GM21360 (cell line): ENCODE results near the gene SEMA5A.

ENCODE experiments used
- ATAC-seq: cut with Tn5 transposase; IDR thresholded peaks from one replicate; pipeline ENCODE4 v1.9.1; 2021; ENCODE audit warnings: mild to moderate bottlenecking, moderate library complexity; ENCODE audit not compliant: unreplicated experiment

SEMA5A gene

DNA sequence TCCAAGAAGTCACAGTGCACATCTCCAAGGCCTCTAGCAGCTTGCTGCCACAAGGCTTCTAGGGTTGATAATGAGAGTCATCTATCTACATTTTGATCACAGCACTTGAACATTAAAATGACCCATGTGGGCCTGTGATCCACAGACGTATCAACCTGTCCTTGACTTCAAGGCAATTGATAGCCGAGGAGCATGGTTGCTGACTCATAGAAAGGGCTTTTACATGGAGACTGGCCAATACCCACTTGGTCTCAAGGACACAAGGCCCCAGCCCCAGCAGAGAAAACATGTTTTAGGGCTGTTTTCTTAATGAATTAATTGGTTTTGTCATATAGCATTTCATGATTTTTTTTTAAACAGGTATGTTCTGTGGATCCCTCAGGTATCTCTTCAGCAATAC, 314.0 kb downstream of the SEMA5A start:
- no peak for ATAC-seq

DNA sequence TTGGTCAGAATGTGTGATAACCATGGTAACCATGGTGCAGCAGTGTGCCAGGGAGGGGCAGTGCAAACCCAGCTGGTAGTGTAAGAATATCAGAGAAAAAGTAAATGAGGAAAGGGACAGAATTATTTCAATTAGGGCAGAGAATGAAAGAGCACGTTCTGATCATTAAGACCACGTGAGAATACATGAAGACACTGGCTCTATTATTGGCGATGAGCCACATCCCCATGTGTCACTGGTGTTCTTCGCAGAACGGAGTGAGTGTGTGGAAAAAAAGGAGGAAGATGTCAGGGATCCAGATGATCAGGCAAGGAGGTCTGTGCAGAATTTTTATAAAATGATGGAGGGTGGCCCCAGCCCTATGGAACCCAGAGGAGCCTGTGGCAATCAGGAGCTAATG, 315.5 kb downstream of the SEMA5A start:
- no peak for ATAC-seq

DNA sequence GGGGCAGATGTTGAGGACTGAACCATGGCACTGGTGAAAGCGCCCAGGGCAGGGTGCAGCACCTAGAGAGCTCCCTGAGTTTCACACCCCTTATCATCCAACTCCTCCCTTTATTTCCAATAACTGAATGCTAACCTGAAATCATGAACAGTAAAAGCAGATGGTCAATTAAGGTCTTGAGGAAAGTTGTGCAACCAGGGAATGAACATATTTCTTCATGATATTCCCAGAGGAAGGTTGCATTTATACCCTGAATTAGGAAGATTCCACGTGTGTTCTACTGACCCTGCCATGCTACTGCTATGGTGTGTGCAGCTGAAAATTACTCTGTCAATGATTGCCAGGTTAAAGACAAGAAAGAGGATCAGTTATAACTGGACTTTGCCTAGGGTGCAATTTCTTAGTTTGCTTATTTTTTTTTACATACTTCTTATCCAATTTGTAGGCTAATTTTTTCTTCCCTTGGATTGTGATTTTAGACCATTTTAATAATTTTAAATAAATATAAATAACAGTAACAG, 319.8 kb downstream of the SEMA5A start:
- no peak for ATAC-seq

DNA sequence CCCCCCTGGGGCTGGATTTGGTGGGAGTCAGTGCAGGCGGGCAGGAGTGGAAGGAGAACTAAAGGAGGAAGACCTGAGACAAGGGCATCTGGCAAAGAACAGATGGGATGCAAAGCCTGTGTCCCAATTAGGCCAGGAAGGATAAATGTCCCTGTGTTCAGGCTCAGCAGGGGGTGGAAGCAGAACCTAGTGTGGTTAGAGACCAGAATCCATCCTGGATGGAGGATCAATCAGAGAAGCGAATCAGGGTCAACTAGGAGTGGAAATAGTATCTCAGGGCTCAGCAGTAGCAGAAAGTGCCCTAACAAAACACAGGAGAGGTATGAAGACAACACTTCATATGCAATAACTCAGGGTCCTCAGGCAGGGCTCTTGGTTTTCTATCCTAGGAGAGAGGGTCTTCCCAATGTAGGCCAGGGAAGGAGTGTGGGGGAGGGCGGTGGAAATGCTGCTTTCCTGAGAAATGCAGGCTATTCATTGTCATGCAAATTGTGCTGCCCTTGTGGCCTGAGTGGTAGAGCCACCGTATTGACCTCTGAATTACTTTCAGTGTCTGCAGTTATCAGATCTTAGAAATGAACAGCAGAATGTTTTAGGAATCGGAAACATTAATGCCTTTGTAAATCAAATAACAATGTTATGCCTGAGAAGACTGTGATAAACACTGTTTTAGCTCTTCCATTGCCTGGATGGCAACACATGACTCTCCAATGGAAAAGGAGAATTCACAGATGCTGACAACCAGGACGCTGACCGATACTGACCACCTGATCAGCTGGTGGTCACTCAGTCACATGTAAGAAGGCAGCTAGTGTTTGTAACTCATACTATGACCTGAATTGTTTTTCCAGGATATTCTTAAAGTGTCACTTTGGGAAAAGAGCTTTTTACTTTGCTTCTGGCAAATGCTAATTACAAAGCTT, 323.6 kb downstream of the SEMA5A start:
- ATAC-seq = no peak

DNA sequence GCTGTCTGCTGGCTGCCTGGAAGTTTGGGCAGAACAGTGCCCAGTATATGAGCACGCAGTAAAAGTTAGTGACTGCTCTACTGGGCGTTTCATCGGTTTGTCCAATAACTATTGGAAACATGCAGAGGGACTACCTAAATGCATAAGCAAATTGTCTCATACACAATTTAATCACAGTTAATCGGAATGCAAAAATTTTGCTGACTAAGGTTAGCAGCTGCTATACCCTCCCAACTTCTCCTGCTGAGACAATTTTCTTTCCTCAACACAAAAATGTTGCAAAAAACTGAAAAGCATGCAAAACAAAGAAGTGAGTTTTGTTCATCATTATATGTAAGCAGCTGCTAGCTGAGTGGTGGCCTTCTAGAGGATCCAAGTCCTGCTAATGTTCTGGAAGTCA, 327.5 kb downstream of the SEMA5A start:
- no peak for ATAC-seq

DNA sequence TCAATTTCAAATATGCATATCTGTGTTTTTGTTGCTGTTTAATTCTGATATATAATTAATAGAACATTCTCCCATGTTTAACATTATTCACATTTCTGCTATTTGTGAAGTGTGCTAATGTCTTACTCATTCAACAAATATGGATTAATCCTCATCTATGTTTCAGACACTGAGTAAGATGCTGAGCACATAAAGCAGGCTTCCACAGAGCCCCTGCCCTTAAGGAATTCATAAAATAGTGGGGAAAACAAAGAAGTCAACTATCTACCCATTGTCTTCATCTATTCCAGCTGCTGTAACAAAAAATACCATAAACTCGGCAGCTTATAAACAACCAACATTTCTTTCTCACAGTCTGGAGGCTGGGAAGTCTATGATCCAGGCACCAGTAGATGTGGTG, 333.3 kb downstream of the SEMA5A start:
- no peak for ATAC-seq

DNA sequence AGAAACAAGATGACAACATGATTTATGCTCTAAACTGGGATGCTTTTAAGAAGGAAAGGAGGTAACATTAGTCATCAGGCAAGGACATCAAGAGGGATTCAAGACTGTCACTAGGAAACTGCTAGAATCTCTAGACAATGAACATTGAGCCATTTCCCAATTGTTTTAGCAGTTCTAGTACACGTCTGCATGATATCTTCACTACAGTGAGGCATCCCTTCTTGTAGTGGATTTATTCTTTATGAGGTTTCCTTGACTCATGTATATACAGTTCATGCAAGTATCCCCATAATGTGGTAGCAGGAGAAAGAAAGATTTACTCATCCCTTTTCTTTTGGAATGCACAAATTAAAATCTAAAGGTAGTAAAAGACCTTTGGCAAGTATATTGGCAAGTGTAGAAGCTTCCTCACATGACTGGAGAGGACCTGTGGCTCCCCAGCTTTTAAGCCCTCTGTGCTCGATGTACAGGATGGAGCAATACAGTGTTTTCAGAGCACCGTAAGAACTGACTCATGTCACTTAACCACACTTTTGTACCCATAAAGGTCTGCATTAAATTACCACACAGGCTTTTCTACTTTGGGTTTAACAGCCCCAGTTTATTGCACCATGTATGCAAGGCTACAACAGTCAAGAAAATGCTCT, 335.9 kb downstream of the SEMA5A start:
- ATAC-seq = no peak

DNA sequence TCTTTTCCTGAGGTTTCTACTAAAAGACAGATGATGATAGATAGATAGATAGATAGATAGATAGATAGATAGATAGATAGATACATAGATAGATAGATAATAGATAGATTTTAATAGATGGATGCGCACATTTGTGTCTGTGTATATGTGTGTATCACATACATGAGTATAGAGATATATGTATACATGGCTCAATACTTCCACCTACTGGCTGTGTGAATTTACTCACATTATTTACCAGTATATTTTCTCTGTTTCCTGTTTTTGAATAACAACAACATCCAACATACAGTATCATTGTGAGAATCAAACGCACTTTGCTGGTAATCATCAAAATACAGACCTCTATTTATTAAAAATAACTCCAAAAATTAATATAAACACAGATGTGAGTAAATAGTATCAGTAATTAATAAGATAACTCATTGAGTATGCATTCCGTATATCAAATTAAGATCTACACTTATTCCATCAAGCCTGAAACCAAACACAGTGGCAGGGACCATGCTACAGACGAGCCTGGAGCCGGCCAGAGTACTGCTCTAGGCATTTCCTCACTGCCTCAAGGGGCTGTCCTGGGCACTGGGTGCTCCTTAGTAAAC, 338.0 kb downstream of the SEMA5A start:
- peak; percentile 72 for ATAC-seq

DNA sequence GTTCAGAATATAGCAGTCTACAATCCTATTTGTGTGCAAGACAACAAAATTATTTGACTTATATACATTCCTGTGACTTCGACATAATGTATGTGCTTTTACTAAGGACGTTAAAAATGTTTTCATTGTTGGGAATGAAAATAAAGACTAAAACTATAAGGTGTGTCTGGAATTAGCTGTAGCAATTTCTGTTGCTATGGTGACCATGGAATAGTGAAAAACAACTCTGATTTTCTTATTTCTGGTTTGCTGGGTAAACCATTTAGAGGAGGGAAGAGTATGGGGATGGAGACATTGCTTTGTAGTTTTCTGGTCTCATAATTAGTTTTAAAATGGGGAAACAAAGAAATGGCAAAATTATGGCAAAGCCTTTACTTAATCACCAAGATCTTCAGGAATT, 343.2 kb downstream of the SEMA5A start:
- no peak for ATAC-seq

DNA sequence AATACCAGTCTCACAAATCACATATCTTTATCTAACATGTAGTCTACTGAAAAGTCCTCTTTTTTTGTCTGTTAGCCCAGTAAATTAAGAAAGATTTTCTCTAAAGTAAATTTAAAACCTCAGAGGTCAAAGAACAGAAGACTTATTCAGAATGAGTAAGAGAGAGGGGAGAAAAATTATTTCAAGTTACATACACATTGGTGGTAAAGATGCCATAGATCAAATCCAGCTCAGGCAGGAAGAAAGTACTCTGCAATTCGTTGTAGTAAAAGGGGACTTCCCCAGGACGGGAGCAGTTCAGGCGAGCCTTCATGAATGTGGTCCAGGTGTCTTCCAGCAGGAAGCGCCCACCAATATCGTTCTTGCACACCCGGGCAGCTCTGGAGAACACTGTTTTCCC, 344.1 kb downstream of the SEMA5A start:
- no peak for ATAC-seq

DNA sequence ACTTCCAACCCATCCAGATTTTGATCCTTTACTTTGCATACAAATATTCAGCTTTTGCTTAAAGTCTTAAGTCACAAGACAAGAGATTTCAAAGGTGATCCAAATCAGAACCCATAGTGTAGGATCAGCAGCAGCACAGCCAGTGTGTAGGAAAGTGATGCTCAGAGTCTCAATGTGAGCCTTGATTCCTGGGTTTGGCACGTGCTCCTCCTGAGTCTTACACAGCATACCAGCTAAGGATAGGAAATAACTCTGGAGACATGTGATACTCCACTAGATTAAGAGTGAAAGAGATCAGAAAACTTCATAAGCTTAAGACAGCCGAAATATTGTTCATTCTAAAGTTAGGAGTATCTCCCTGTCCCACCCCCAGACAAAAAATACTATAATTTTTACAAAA, 344.9 kb downstream of the SEMA5A start:
- ATAC-seq = no peak

DNA sequence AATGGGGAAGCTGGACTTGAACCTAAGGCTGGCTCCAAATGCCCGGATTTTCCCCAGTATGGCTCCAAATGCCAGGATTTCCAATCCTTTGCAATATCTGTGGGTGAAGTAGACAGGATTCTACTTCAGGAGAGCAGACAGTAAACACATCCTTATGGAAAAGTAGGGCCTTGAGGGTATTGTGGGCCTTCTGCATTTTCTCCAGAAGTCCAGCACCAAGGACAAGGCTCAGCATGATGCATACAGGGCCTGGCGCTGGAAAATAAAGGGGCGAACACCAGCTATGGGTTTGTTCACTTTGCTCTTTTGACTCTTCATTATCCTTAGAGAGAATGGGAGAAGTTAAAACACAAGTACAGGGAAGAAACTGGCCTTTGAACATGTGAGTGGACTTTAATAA, 347.5 kb downstream of the SEMA5A start:
- no peak for ATAC-seq

DNA sequence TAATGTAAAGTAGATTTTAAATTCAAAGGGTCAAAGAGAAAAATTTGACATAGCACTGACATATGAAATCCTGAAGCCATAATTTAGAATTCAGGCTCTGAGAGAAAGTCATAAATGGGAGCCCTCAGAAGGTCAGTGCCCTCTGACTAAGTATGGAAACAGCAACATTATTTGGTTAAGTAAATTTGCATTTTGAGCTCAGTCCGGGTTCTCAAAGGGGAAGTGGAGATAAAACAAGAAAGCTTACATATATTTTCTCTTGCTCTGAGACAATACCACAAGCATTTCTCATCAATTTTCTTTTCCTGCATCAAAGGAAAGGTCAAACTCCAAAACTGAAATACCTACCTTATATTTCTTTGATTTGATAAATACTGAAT, 348.0 kb downstream of the SEMA5A start:
- ATAC-seq = peak; percentile 99

DNA sequence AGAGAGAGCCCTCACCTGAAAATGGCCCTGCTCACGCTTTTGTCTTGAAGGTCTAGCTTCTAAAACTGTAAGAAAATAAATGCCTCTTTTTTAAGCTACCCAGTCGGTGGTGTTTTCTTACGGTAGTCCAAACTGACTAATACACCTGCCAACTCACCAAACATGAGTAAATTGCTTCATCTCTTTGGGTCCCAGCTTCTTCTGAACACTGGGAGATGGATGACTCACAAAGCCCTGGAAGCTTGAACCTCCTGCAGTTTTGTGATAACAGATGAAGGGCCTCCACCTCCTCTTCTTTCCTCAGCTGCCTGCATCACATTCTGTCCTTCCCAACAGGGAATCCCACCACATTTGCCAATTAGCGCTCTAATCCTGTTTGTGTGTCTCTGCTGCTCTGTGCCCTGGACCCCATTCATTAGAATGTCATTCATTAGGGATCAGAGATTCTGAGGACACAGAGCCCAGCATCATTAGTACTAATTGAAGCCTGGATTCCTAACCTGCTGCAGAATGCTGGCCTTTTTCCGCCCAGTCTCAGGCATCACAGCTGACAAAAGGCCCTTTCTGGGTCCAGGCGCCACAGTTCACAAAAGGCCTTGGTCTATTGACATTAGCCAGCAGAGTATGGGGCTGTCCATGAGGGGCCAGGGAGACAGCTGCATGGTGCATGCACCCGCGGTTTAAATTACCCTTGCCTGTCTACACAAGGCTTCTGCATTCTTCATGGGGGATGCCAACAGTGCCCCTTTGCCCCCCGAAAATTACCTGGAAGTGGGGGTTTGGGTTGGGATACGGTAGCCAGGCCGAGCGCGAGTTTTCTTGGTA, 349.3 kb downstream of the SEMA5A start:
- no peak for ATAC-seq

DNA sequence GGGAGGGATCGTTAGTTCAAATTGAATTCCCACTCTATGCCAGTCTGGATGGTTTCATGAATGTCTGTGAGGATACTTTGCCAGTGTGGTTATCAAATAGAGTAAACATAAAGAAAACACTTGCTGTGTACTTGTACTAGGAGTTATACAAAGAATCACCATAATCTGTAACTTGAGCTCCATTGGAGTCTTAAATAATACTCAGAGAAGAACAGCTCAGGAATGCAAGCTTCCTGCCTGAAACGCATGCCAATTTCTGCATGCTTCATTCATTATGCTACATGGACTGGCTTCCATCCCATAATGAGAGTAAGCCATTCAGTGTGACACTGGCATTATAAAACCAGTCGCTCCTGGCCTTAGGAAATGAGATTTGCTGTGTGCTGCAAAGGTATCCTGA, 351.4 kb downstream of the SEMA5A start:
- ATAC-seq = no peak

DNA sequence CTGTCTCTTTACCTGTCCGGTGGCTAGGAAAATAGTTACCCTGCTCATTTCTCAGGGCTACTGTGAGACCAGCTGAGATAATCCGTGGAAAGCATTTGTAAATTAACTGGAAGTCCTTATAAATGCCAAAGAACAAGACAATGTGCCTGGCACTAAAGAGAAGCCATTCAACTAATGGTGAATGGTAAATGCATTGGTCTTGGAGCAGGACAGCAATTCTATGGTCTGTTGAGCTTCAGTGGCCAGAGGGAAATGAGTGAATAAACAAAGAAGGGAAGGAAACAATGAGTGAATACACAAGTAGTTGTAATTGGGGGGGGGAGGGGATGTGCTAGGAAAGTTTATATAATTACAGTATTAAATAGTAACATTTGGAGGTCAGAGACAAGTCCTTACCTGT, 353.6 kb downstream of the SEMA5A start:
- ATAC-seq = no peak

DNA sequence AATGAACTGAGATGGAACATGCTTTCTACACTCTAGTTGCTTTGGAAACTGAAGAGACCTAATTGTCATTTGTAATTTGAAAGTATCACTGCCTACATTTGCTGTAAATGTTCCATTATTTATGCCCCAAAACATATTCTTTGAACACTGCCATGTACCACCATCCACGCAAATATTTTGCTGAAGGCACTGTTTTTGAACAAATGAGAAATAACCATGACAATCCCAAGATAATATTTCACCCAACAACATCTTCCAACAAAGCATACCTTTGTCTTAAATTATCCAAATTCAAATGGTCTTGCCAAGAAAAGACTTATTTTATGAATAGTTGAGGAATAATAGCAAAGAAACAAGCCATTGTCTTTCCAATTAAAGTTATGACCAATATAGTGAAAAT, 356.2 kb downstream of the SEMA5A start:
- ATAC-seq = no peak

DNA sequence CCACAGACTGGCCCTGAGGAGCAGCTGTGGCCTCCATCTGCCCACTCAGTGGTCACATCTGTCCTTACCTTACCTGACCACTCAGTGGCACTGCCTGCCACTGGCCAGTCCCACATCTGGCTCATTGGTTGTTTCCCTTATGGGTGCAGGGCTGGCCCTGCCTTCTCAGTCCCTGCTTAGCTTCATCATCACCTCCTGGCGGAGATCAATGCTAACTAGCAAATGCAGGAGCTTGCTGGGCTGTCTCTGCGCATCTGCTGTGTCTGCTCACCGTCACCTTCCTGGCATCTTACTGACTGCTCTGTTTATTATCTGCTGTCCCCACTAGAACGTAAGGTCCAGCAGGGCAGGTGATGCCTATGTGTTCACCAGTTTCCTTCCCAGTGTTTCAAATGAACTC, 356.9 kb downstream of the SEMA5A start:
- ATAC-seq = no peak

DNA sequence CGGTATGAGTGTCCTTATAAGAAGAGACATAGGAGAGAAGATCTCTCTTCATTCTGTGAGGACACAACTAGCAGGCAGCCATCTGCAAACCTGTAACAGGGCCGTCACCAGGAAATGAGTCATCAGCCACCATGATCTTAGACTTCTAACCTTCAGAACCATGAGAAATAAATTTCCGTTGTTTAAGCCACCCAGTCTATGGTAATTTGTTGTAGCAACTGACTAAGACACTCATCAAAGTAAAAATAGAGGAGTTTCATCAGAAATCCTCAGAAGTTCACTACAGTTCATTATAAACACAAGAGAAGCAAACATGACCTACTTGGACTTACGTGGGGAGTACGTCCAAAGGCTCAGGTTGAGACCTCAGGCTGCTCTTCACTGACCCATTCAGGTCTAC, 357.7 kb downstream of the SEMA5A start:
- no peak for ATAC-seq

DNA sequence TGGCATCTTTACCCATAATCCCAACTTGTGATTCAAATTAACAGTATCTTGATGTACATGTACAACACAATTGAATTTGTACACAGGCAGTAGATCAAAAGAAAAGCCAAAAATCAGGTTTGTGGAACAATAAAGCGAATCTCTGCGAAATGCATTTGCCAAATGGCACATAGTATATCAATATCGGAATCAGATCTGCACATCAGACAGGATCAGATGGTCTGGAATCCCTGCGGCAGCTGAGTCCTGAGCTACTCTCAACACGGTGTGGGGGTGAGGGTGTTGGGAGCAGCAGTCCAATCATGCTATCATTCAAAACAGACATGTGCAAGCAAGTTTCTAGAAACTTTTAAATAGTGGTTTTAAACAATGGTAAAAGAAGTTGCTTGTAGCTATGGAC, 358.3 kb downstream of the SEMA5A start:
- ATAC-seq = no peak

DNA sequence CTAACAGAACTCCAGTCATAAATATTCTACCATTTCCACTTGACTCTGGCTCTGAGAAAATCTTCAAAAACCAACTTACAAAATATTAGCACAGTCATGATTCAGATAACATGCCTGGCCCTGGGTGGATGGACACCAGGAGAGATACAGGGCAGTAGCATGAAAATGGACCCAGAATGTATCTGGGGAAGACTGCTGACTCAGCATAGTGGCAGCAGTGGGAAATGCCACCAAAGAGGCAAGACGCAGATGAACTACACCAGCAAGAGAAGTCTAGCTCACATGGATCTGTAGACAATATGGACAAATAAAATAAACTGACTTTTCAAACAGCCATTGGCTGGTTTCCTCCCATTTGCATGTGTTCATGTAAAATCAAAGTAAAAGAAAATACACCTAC, 359.8 kb downstream of the SEMA5A start:
- ATAC-seq = no peak
